ENCODE measurements around the gene METTL13. TPM values are rescaled to one million over a fixed set of nuclear protein-coding genes. Genes with fewer than 3 reads are reported as not detected.

The METTL13 gene
- total RNA-seq, 1 experiment from 2014 or later: 41.9 TPM

DNA sequence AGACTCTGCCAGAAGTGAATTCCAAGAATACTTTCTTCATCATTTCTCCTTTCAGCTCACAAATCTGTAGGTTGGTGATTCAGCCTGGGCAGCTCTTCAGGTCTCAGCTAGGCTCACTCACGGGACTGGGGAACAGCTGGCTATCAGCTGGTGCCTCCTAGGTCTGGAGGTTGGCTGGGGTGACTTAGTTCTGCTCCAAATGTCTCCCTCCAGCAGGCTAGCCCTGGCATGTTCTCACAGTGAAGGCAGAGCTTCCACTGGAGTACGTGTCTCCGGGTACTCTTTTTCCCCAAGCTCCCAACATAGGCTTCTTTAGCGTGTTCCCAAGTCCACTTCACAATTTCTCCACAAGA, 27.1 kb upstream of the METTL13 start:
- TF ChIP-seq SIN3A (IDR thresholded peaks at IDR 0.05; ENCODE audit: borderline replicate concordance, insufficient read depth, low read depth, low read length) (no peak), POLR2AphosphoS5 (IDR thresholded peaks at IDR 0.05; ENCODE audit: low read depth, low read length) (no peak), TCF7L2 (IDR thresholded peaks at IDR 0.05; ENCODE audit: low read depth, low read length) (no peak)
- TF ChIP-seq, protein P1, sequence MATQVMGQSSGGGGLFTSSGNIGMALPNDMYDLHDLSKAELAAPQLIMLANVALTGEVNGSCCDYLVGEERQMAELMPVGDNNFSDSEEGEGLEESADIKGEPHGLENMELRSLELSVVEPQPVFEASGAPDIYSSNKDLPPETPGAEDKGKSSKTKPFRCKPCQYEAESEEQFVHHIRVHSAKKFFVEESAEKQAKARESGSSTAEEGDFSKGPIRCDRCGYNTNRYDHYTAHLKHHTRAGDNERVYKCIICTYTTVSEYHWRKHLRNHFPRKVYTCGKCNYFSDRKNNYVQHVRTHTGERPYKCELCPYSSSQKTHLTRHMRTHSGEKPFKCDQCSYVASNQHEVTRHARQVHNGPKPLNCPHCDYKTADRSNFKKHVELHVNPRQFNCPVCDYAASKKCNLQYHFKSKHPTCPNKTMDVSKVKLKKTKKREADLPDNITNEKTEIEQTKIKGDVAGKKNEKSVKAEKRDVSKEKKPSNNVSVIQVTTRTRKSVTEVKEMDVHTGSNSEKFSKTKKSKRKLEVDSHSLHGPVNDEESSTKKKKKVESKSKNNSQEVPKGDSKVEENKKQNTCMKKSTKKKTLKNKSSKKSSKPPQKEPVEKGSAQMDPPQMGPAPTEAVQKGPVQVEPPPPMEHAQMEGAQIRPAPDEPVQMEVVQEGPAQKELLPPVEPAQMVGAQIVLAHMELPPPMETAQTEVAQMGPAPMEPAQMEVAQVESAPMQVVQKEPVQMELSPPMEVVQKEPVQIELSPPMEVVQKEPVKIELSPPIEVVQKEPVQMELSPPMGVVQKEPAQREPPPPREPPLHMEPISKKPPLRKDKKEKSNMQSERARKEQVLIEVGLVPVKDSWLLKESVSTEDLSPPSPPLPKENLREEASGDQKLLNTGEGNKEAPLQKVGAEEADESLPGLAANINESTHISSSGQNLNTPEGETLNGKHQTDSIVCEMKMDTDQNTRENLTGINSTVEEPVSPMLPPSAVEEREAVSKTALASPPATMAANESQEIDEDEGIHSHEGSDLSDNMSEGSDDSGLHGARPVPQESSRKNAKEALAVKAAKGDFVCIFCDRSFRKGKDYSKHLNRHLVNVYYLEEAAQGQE (IDR thresholded peaks at IDR 0.05; ENCODE audit: insufficient read depth in 1 of 2, low read depth in 2 of 2, low read length in 1 of 2): no peak
- TF ChIP-seq, protein P2, sequence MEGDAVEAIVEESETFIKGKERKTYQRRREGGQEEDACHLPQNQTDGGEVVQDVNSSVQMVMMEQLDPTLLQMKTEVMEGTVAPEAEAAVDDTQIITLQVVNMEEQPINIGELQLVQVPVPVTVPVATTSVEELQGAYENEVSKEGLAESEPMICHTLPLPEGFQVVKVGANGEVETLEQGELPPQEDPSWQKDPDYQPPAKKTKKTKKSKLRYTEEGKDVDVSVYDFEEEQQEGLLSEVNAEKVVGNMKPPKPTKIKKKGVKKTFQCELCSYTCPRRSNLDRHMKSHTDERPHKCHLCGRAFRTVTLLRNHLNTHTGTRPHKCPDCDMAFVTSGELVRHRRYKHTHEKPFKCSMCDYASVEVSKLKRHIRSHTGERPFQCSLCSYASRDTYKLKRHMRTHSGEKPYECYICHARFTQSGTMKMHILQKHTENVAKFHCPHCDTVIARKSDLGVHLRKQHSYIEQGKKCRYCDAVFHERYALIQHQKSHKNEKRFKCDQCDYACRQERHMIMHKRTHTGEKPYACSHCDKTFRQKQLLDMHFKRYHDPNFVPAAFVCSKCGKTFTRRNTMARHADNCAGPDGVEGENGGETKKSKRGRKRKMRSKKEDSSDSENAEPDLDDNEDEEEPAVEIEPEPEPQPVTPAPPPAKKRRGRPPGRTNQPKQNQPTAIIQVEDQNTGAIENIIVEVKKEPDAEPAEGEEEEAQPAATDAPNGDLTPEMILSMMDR (IDR thresholded peaks at IDR 0.05): no peak
- H3K9me3 ChIP-seq (ENCODE audit: control insufficient read depth, insufficient read depth, low read depth, low read length): no peaks in the 10 kb centered on the region
- DNase-seq (ENCODE audit: low read depth, low spot score) (no peak), ATAC-seq (no peak)
- CTCF ChIA-PET: no interaction called here
- H3K27me3 ChIP-seq (ENCODE audit: control insufficient read depth, insufficient read depth, low read length): no peaks in the 10 kb centered on the region
- no peaks in the 10 kb centered on the region for H3K4me1 ChIP-seq (ENCODE audit: control insufficient read depth, insufficient read depth, low read length)
- H3K27ac ChIP-seq (ENCODE audit: low read length): no peak overlapping the region
- no peak overlapping the region for H3K4me3 ChIP-seq (ENCODE audit: low read depth in 2 of 2, low read length in 2 of 2)
- POLR2A ChIA-PET: no interaction called here
- no TSS peak for BruUV-seq (replicated peaks)
- intact Hi-C loops (cut with micrococcal nuclease; ENCODE audit: unreplicated experiment) (no loop called here), in situ Hi-C loops (cut with HindIII; ENCODE audit: low pct_unique_long_range_greater_than_20kb, low sequenced_read_pairs) (no loop called here)
- no peaks in the 10 kb centered on the region for H3K36me3 ChIP-seq (ENCODE audit: control insufficient read depth, insufficient read depth, low read length)

DNA sequence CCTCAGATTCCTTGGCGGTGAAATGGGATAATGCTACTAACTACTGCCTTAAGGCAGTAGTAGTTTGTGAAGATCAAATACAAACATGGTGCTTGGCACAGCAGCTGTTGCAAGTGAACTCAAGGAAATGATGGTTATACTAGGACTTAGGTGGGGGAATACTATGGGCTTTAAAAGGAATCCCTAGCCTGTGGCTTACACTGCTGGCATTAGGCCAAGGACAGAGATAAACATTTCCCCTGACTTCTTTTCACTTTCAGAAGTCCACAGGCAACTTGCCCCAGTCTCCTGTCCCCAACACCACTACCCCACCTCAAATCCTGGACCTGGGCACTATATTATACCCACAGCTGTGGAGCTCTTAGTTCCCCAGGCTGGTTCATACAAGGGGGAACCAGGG, 26.5 kb upstream of the METTL13 start:
- no peaks in the 10 kb centered on the region for H3K36me3 ChIP-seq (ENCODE audit: control insufficient read depth, insufficient read depth, low read length)
- ATAC-seq (no peak), DNase-seq (ENCODE audit: low read depth, low spot score) (no peak)
- TF ChIP-seq SIN3A (IDR thresholded peaks at IDR 0.05; ENCODE audit: borderline replicate concordance, insufficient read depth, low read depth, low read length): no peak
- intact Hi-C loops (cut with micrococcal nuclease; ENCODE audit: unreplicated experiment): no loop called here
- no peaks in the 10 kb centered on the region for H3K9me3 ChIP-seq (ENCODE audit: control insufficient read depth, insufficient read depth, low read depth, low read length)
- BruUV-seq (replicated peaks): no TSS peak
- H3K4me1 ChIP-seq (ENCODE audit: control insufficient read depth, insufficient read depth, low read length): no peaks in the 10 kb centered on the region
- no peak overlapping the region for H3K27ac ChIP-seq (ENCODE audit: low read length)
- CTCF ChIA-PET: no interaction called here
- H3K27me3 ChIP-seq (ENCODE audit: control insufficient read depth, insufficient read depth, low read length): no peaks in the 10 kb centered on the region
- H3K4me3 ChIP-seq (ENCODE audit: low read depth in 2 of 2, low read length in 2 of 2): no peak overlapping the region
- POLR2A ChIA-PET: no interaction called here
- in situ Hi-C loops (cut with HindIII; ENCODE audit: low pct_unique_long_range_greater_than_20kb, low sequenced_read_pairs): no loop called here

GRCh38 chr1:171756856-171757255, 24.6 kb upstream of the METTL13 start:
- no peak for ATAC-seq
- Histone ChIP-seq H3K27me3 (ENCODE audit: control insufficient read depth, insufficient read depth, low read length) (no peaks in the 10 kb centered on the region), H3K9me3 (ENCODE audit: control insufficient read depth, insufficient read depth, low read depth, low read length) (no peaks in the 10 kb centered on the region), H3K36me3 (ENCODE audit: control insufficient read depth, insufficient read depth, low read length) (no peaks in the 10 kb centered on the region), H3K4me1 (ENCODE audit: control insufficient read depth, insufficient read depth, low read length) (no peaks in the 10 kb centered on the region), H3K4me3 (ENCODE audit: low read depth in 2 of 2, low read length in 2 of 2) (no peak overlapping the region), H3K27ac (ENCODE audit: low read length) (no peak overlapping the region)
- POLR2A ChIA-PET: no interaction called here
- intact Hi-C loops (cut with micrococcal nuclease; ENCODE audit: unreplicated experiment) (no loop called here), in situ Hi-C loops (cut with HindIII; ENCODE audit: low pct_unique_long_range_greater_than_20kb, low sequenced_read_pairs) (no loop called here)
- CTCF ChIA-PET: no interaction called here
- TF ChIP-seq, protein P1 (IDR thresholded peaks at IDR 0.05; ENCODE audit: insufficient read depth in 1 of 2, low read depth in 2 of 2, low read length in 1 of 2): no peak
- TF ChIP-seq POLR2AphosphoS5 (IDR thresholded peaks at IDR 0.05; ENCODE audit: low read depth, low read length): no peak
- TF ChIP-seq SIN3A (IDR thresholded peaks at IDR 0.05; ENCODE audit: borderline replicate concordance, insufficient read depth, low read depth, low read length): no peak
- TF ChIP-seq, protein P2 (IDR thresholded peaks at IDR 0.05): no peak
- no peak for TF ChIP-seq TCF7L2 (IDR thresholded peaks at IDR 0.05; ENCODE audit: low read depth, low read length)
- no TSS peak for BruUV-seq (replicated peaks)
- no peak for DNase-seq (ENCODE audit: low read depth, low spot score)

Data from Panc1 (cell line).